Thyroid gland (tissue), 4 donors: ENCODE data around the gene PARD3B.

Experiments
- POLR2A ChIP-seq, 2 donors: fragments of 450-650 bp; IDR thresholded peaks; one replicate each; pipeline ENCODE4 v1.6.1; 2017; ENCODE audit warnings: antibody characterized with exemption in 2 of 2, mild to moderate bottlenecking in 2 of 2, moderate library complexity in 1 of 2
- TF ChIP-seq, protein P1 (sequence below), 6 experiments: fragments of 200-600 bp in 3 of 6; fragments of 450-650 bp in 3 of 6; sonication (generic) in 3 of 6; IDR thresholded peaks; one replicate each; pipeline ENCODE4 v1.5.1; 2016 to 2019; ENCODE audit warnings: antibody characterized with exemption in 6 of 6, mild to moderate bottlenecking in 2 of 6, inconsistent platforms in 1 of 6, moderate library complexity in 1 of 6

DNA sequence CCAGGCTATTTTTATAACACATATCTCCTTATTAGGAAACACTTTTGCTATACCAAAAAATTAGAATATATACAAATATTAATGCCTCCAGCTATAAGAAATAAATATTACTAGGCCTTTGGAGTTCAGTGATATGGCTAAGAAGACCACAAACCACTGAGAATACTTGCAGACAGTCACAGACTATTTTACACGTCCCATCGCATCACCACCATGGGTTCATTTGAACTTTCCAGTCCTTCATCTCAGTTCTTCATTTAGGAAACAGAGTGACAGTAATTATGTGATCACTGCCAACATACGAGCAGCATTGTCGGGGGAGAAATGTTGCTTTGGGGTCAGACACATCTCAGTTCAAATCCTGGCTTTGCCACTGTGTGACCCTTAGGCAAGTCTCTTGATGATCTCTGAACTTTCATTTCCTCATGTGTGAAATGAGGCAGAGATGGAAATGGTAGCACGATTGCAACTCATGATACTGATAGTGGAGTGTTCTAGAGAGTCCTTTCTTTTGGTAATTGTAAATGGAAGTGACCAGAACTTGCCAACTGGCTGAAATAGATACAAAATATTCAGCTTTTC lies 998.1 kb downstream of the PARD3B start:
- TF ChIP-seq, protein P1, sequence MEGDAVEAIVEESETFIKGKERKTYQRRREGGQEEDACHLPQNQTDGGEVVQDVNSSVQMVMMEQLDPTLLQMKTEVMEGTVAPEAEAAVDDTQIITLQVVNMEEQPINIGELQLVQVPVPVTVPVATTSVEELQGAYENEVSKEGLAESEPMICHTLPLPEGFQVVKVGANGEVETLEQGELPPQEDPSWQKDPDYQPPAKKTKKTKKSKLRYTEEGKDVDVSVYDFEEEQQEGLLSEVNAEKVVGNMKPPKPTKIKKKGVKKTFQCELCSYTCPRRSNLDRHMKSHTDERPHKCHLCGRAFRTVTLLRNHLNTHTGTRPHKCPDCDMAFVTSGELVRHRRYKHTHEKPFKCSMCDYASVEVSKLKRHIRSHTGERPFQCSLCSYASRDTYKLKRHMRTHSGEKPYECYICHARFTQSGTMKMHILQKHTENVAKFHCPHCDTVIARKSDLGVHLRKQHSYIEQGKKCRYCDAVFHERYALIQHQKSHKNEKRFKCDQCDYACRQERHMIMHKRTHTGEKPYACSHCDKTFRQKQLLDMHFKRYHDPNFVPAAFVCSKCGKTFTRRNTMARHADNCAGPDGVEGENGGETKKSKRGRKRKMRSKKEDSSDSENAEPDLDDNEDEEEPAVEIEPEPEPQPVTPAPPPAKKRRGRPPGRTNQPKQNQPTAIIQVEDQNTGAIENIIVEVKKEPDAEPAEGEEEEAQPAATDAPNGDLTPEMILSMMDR (IDR thresholded peaks at IDR 0.05) = no peak
- TF ChIP-seq POLR2A (IDR thresholded peaks at IDR 0.05) = no peak
